Spleen (tissue), 7 donors: Measurements from ENCODE around the gene PRSS22.

Experiments used
- CTCF ChIP-seq, 11 experiments: fragments of 200-600 bp in 7 of 11; fragments of 450-650 bp in 4 of 11; sonication (generic) in 4 of 11; IDR thresholded peaks in 8 of 11; conservative IDR thresholded peaks in 3 of 11; 1 replicate in 7 of 11; 2 replicates in 4 of 11; pipeline versions ENCODE4 v1.4.0 to v1.8.0; 2016 to 2021; ENCODE audit warnings: antibody characterized with exemption in 11 of 11, inconsistent platforms in 4 of 11, mild to moderate bottlenecking in 1 of 11
- POLR2A ChIP-seq, 3 donors: fragments of 450-650 bp; IDR thresholded peaks; one replicate each; pipeline ENCODE4 v1.5.1; 2017; ENCODE audit warnings: antibody characterized with exemption in 3 of 3, mild to moderate bottlenecking in 1 of 3
- POLR2AphosphoS5 ChIP-seq, 3 donors: sonication (generic); formaldehyde crosslinking; IDR thresholded peaks; one replicate each; pipeline ENCODE4 v1.5.1; 2017; ENCODE audit warnings: antibody characterized with exemption in 3 of 3
- donor health status: DM: no; HTN: no; CAD: no; lungs with moderate emphysema.
- donor health status: DM: no; HTN: no; CAD: no.
- donor health status: DM: no; HTN: no; CAD: no.

GRCh38 chr16:2904922-2905240 is 46.9 kb upstream of the PRSS22 start:
- TF ChIP-seq POLR2AphosphoS5 (IDR thresholded peaks at IDR 0.05) = no peak
- TF ChIP-seq CTCF (IDR thresholded peaks at IDR 0.05 in 8 of 11, conservative IDR thresholded peaks at IDR 0.05 in 3 of 11) = no peak
- TF ChIP-seq POLR2A (IDR thresholded peaks at IDR 0.05) = no peak
